IMR-90 (cell line): ENCODE results near the gene GRIN2A. TPM values are rescaled to one million over a fixed set of nuclear protein-coding genes. Genes with fewer than 3 reads are reported as not detected.

Experiments
- ATAC-seq: fragments of 200-7000 bp; cut with Tn5 transposase; 2 replicates; pipeline ENCODE4 v1.9.1; 2020; ENCODE audit warnings: low read depth, mild to moderate bottlenecking, moderate library complexity
- BruUV-seq: library from RNA; stranded (reverse); fragments of 400-500 nt; replicated peaks from 2 replicates; lab custom pipeline; 2021; lab: Mats Ljungman, UMichigan
- CTCF ChIA-PET: fragments of 300-600 bp; formaldehyde crosslinking; extraction: SDS; loops from one replicate; lab custom pipeline; 2021; ENCODE audit warnings: antibody characterized with exemption; lab: Yijun Ruan, JAX
- POLR2A ChIA-PET: fragments of 300-600 bp; sonication (Branson Sonifier 250); formaldehyde crosslinking; loops from one replicate; lab custom pipeline; 2022; ENCODE audit warnings: antibody characterized with exemption; ENCODE audit not compliant: unreplicated experiment; lab: Charles Lee
- DNase-seq: peaks from one replicate; pipeline ENCODE4 v3.0.0; 2013
- H2AFZ ChIP-seq: replicated peaks from 2 replicates; pipeline ENCODE3; 2013; ENCODE audit warnings: low read length, mild to moderate bottlenecking; ENCODE audit not compliant: poor library complexity
- H2AK5ac ChIP-seq: 2 replicates; pipeline ENCODE4 v1.6.1; 2013; ENCODE audit warnings: low read depth, low read length, inconsistent platforms
- H2AK9ac ChIP-seq: replicated peaks from 2 replicates; pipeline ENCODE3; 2013; ENCODE audit warnings: mild to moderate bottlenecking, low read depth, low read length, moderate library complexity; ENCODE audit not compliant: poor library complexity
- H2BK120ac ChIP-seq: 2 replicates; pipeline ENCODE4 v1.6.1; 2013; ENCODE audit warnings: low read depth, low read length, inconsistent platforms
- H2BK15ac ChIP-seq: 3 replicates; pipeline ENCODE4 v1.6.1; 2013; ENCODE audit warnings: low read depth, low read length, inconsistent platforms
- H2BK20ac ChIP-seq: 2 replicates; pipeline ENCODE4 v1.6.1; 2013; ENCODE audit warnings: low read depth, mild to moderate bottlenecking, inconsistent platforms, low read length, moderate library complexity
- H2BK5ac ChIP-seq: 2 replicates; pipeline ENCODE4 v1.6.1; 2013; ENCODE audit warnings: mild to moderate bottlenecking, low read depth, low read length, inconsistent platforms; ENCODE audit not compliant: poor library complexity, severe bottlenecking
- H3K14ac ChIP-seq: replicated peaks from 2 replicates; pipeline ENCODE4 v1.6.1; 2013; ENCODE audit warnings: low read depth, low read length, inconsistent platforms
- H3K18ac ChIP-seq: 2 replicates; pipeline ENCODE4 v1.6.1; 2013; ENCODE audit warnings: low read depth, low read length, control low read depth
- H3K23ac ChIP-seq: 2 replicates; pipeline ENCODE4 v1.6.1; 2013; ENCODE audit warnings: low read depth, low read length, inconsistent platforms
- H3K27ac ChIP-seq: 2 replicates; pipeline ENCODE4 v1.5.1; 2013; ENCODE audit warnings: mild to moderate bottlenecking, control low read depth, low read length; ENCODE audit not compliant: insufficient read depth
- H3K27me3 ChIP-seq: 2 replicates; pipeline ENCODE4 v1.6.1; 2013; ENCODE audit warnings: low read length; ENCODE audit not compliant: control insufficient read depth, insufficient read depth
- H3K36me3 ChIP-seq: 2 replicates; pipeline ENCODE4 v1.6.1; 2013; ENCODE audit warnings: low read length, mixed read lengths; ENCODE audit not compliant: control insufficient read depth, insufficient read depth
- H3K4ac ChIP-seq: 2 replicates; pipeline ENCODE4 v1.6.1; 2013; ENCODE audit warnings: low read depth, low read length, inconsistent platforms
- H3K4me1 ChIP-seq: 2 replicates; pipeline ENCODE4 v1.6.1; 2013; ENCODE audit warnings: low read length, mixed read lengths; ENCODE audit not compliant: control insufficient read depth, insufficient read depth
- H3K4me2 ChIP-seq: 2 replicates; pipeline ENCODE4 v1.6.1; 2013; ENCODE audit warnings: low read depth, mild to moderate bottlenecking, control low read depth, low read length, moderate library complexity
- H3K4me3 ChIP-seq: 2 replicates; pipeline ENCODE4 v1.5.1; 2013; ENCODE audit warnings: low read depth, mild to moderate bottlenecking, control low read depth, low read length, moderate library complexity; ENCODE audit not compliant: insufficient read depth
- H3K56ac ChIP-seq: 2 replicates; pipeline ENCODE4 v1.6.1; 2013; ENCODE audit warnings: low read length, inconsistent platforms; ENCODE audit not compliant: insufficient read depth; ENCODE audit errors: extremely low read depth
- H3K79me1 ChIP-seq, 2 experiments: 2 replicates each; pipeline ENCODE4 v1.6.1; 2013; ENCODE audit warnings: low read length in 2 of 2, inconsistent platforms in 1 of 2, low read depth in 1 of 2
- H3K9ac ChIP-seq: 2 replicates; pipeline ENCODE4 v1.6.1; 2013; ENCODE audit warnings: low read depth, low read length, control low read depth
- H3K9me1 ChIP-seq: 2 replicates; pipeline ENCODE4 v1.6.1; 2013; ENCODE audit warnings: low read length, inconsistent platforms; ENCODE audit not compliant: insufficient read depth
- H3K9me3 ChIP-seq: 2 replicates; pipeline ENCODE4 v1.6.1; 2013; ENCODE audit warnings: low read length; ENCODE audit not compliant: control insufficient read depth, insufficient read depth
- H4K20me1 ChIP-seq: 2 replicates; pipeline ENCODE4 v1.6.1; 2013; ENCODE audit warnings: low read length, inconsistent platforms; ENCODE audit not compliant: insufficient read depth
- H4K5ac ChIP-seq: 2 replicates; pipeline ENCODE4 v1.6.1; 2013; ENCODE audit warnings: mild to moderate bottlenecking, low read depth, low read length, control low read depth
- H4K8ac ChIP-seq, 2 experiments: 2 replicates each; pipeline ENCODE4 v1.6.1; 2013; ENCODE audit warnings: low read depth in 2 of 2, low read length in 2 of 2, control low read depth in 1 of 2, inconsistent platforms in 1 of 2
- H4K91ac ChIP-seq: 2 replicates; pipeline ENCODE4 v1.6.1; 2013; ENCODE audit warnings: low read depth, low read length, inconsistent platforms; ENCODE audit not compliant: insufficient read depth
- BHLHE40 ChIP-seq: fragments of 150-350 bp; IDR thresholded peaks from 2 replicates; pipeline ENCODE4 v1.6.1; 2016; ENCODE audit warnings: mild to moderate bottlenecking, low read depth, low read length
- CEBPB ChIP-seq: IDR thresholded peaks from 2 replicates; pipeline ENCODE4 v1.6.1; 2012; ENCODE audit warnings: low read depth, low read length, improper control_type of control experiment
- CHD1 ChIP-seq: IDR thresholded peaks from 2 replicates; pipeline ENCODE4 v1.6.1; 2012; ENCODE audit warnings: low read depth, low read length, improper control_type of control experiment
- ELK1 ChIP-seq: fragments of 150-350 bp; IDR thresholded peaks from 2 replicates; pipeline ENCODE4 v1.6.1; 2016; ENCODE audit warnings: low read depth, mild to moderate bottlenecking, low read length, moderate library complexity, borderline replicate concordance
- MAFK ChIP-seq: IDR thresholded peaks from 2 replicates; pipeline ENCODE4 v1.6.1; 2012; ENCODE audit warnings: low read depth, low read length, improper control_type of control experiment
- MAZ ChIP-seq: IDR thresholded peaks from 2 replicates; pipeline ENCODE4 v1.6.1; 2012; ENCODE audit warnings: low read depth, mild to moderate bottlenecking, low read length, improper control_type of control experiment, moderate library complexity, borderline replicate concordance
- NFE2L2 ChIP-seq: fragments of 150-350 bp; IDR thresholded peaks from 2 replicates; pipeline ENCODE4 v1.6.1; 2016; ENCODE audit warnings: low read depth, mild to moderate bottlenecking, low read length
- POLR2A ChIP-seq: IDR thresholded peaks from 2 replicates; pipeline ENCODE4 v1.6.1; 2012; ENCODE audit warnings: mild to moderate bottlenecking, low read depth, low read length
- RAD21 ChIP-seq: IDR thresholded peaks from 2 replicates; pipeline ENCODE4 v1.6.1; 2012; ENCODE audit warnings: low read length, improper control_type of control experiment
- RFX5 ChIP-seq: IDR thresholded peaks from 2 replicates; pipeline ENCODE4 v1.8.0; 2012; ENCODE audit warnings: low read depth, mild to moderate bottlenecking, low read length, moderate library complexity
- USF2 ChIP-seq: fragments of 150-350 bp; IDR thresholded peaks from 2 replicates; pipeline ENCODE4 v1.6.1; 2017; ENCODE audit warnings: mild to moderate bottlenecking, antibody characterized with exemption, low read length, low read depth
- WGBS, 2 experiments: methylation state at CpG; one replicate each; pipeline versions ENCODE4 v1.1.5 to v1.1.7; 2013; ENCODE audit warnings: missing lambda C conversion rate in 2 of 2; ENCODE audit not compliant: insufficient read length in 1 of 2; ENCODE audit errors: extremely low coverage in 2 of 2; 5-methylcytosine and 5-hydroxymethylcytosine counted together
- dilution Hi-C: fragments of 300-500 bp; cut with HindIII; formaldehyde crosslinking; loops from one replicate; pipeline ENCODE4 v1.14.3; 2018; ENCODE audit warnings: low sequenced_read_pairs; ENCODE audit not compliant: unreplicated experiment
- in situ Hi-C: fragments of 300-500 bp; cut with MboI; formaldehyde crosslinking; loops from 3 replicates; pipeline ENCODE4 v1.14.3; 2019; ENCODE audit warnings: low sequenced_read_pairs, inconsistent platforms, mixed read lengths
- intact Hi-C: fragments of 100-400 bp; cut with micrococcal nuclease; formaldehyde crosslinking; loops from 2 replicates; pipeline ENCODE4 v1.10.0; 2022
- polyA plus RNA-seq, 3 experiments: library from polyadenylated mRNA; depleted of rRNA; stranded (reverse); fragments of >200 nt; gene quantifications; 2 replicates each; pipeline ENCODE4 v1.2.3, GENCODE V29; 2012; ENCODE audit warnings: low replicate concordance in 1 of 3
- total RNA-seq: library from RNA; depleted of rRNA; stranded (reverse); fragments of >200 nt; gene quantifications from 2 replicates; pipeline ENCODE4 v1.2.3, GENCODE V29; 2012

GRIN2A gene
- total and polyA plus RNA-seq, 2 of the 4 experiments (the other 2 are of a cell fraction), result under 0.01 TPM; not detected in 1

GRCh38 chr16:10016752-10017151 is 165.5 kb downstream of the GRIN2A start:
- Histone ChIP-seq H2AK5ac (no peak overlapping the region), H3K4me2 (no peak overlapping the region), H3K27ac (no peak overlapping the region), H4K91ac (no peak overlapping the region), H4K5ac (no peak overlapping the region), H2BK15ac (no peak overlapping the region), H3K9me3 (peaks cover 20% of the 10 kb centered on the region), H3K4ac (no peak overlapping the region), H3K18ac (no peak overlapping the region), H4K20me1 (no peaks in the 10 kb centered on the region), H4K8ac (no peak overlapping the region), H3K4me1 (no peaks in the 10 kb centered on the region), H3K4me3 (no peak overlapping the region), H2BK120ac (no peak overlapping the region), H3K27me3 (no peaks in the 10 kb centered on the region), H3K9me1 (no peaks in the 10 kb centered on the region), H3K36me3 (no peaks in the 10 kb centered on the region), H2AK9ac (no peak overlapping the region), H3K9ac (no peak overlapping the region), H2BK5ac (no peak overlapping the region), H3K79me1 (no peaks in the 10 kb centered on the region), H3K14ac (no peak overlapping the region), H3K23ac (no peak overlapping the region), H2BK20ac (no peak overlapping the region), H3K56ac (no peak overlapping the region), H2AFZ (no peak overlapping the region)
- DNase-seq (no peak), ATAC-seq (no peak)
- POLR2A ChIA-PET, result no interaction called here
- BruUV-seq, result no TSS peak
- intact Hi-C loops, result no loop called here
- dilution Hi-C loops, result no loop called here
- WGBS, 2 experiments, result 42% methylated on average over 2 of the region's 3 CpGs; no CpG with 5 or more reads in 1 of the 2 experiments
- CTCF ChIA-PET, result no interaction called here
- TF ChIP-seq USF2, result no peak
- no peak for TF ChIP-seq POLR2A
- no peak for TF ChIP-seq NFE2L2
- TF ChIP-seq RFX5, result no peak
- TF ChIP-seq CHD1, result no peak
- TF ChIP-seq ELK1, result no peak
- no peak for TF ChIP-seq BHLHE40
- TF ChIP-seq MAZ, result no peak
- no peak for TF ChIP-seq RAD21
- no peak for TF ChIP-seq CEBPB
- no peak for TF ChIP-seq MAFK
- in situ Hi-C loops, result no loop called here
